Measurements from ENCODE around the gene UFD1.

Gene UFD1

GRCh38 chr22:19407649-19408606, 71.1 kb downstream of the UFD1 start:
- Histone ChIP-seq H3K4me3 (no peak overlapping the region), H3K27ac (no peak overlapping the region)
- DNase-seq (ENCODE audit: low spot score): no peak
- TF ChIP-seq CTCF (IDR thresholded peaks at IDR 0.05): no peak

- no peak for DNase-seq (ENCODE audit: low spot score)
- Histone ChIP-seq H3K27ac (no peak overlapping the region), H3K4me3 (no peak overlapping the region)
- TF ChIP-seq CTCF (IDR thresholded peaks at IDR 0.05): no peak
Observed at GRCh38 chr22:19406846-19407245, 72.1 kb downstream of the UFD1 start.

DNA sequence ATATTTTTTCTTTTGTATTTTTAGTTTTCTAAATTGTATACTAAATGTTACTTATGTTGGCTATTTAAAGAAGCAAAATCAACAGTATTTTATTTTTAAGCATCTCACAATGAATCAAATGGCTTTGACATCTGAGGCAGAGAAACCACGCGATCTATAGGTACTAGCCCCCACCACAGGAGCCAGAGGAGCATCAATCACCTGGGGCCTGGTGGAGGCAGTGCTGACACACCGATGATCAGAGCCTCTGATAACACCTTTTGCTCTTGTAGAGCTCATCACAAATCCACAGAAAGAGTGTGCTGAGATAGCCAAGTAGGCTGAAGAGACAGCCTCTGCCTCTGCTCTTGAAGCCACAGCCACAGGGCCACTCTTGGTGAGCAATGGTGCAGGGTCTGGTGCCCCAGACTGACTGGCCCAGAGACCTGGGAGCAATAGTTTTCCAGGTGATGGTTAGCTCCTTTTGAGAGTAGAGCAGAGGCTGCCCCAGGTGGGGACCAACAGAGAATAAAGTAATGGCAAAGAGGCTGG, 72.6 kb downstream of the UFD1 start:
- no peak overlapping the region for H3K4me3 ChIP-seq
- no peak overlapping the region for H3K27ac ChIP-seq
- DNase-seq (ENCODE audit: low spot score): no peak
- no peak for TF ChIP-seq CTCF (IDR thresholded peaks at IDR 0.05)

DNA sequence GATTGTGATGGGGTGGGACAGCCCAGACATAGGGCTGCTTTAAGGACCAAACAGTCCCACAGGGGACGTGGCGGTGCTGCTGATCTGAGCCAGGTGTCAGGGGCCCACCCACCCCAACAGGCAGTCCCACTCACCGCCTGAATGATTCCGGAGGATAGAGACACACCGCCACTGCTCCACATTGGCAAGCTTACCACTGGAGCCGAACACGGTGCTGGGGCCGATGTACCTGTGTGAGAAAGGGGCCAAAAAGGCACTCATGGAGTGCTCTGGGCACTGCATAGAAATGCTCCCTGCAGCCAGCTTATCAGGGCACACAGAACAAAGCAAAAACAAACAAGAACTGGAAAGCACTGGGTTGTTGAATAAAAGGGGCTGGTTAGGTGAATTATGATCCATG, 73.3 kb downstream of the UFD1 start:
- no peak overlapping the region for H3K27ac ChIP-seq
- TF ChIP-seq CTCF (IDR thresholded peaks at IDR 0.05): no peak
- DNase-seq (ENCODE audit: low spot score): no peak
- H3K4me3 ChIP-seq: no peak overlapping the region

GRCh38 chr22:19405133-19405532, 73.9 kb downstream of the UFD1 start:
- no peak for DNase-seq (ENCODE audit: low spot score)
- TF ChIP-seq CTCF (IDR thresholded peaks at IDR 0.05): no peak
- H3K4me3 ChIP-seq: no peak overlapping the region
- no peak overlapping the region for H3K27ac ChIP-seq

GRCh38 chr22:19404676-19405075, 74.3 kb downstream of the UFD1 start:
- no peak for TF ChIP-seq CTCF (IDR thresholded peaks at IDR 0.05)
- Histone ChIP-seq H3K27ac (no peak overlapping the region), H3K4me3 (no peak overlapping the region)
- DNase-seq (ENCODE audit: low spot score): no peak
